ENCODE data around the gene ACER3.
"Not testable (repeated sequence)": the region's sequence is repeated elsewhere in the genome, so short reads cannot be mapped to it uniquely, and the experiment has no call there.

ACER3 gene

GRCh38 chr11:76836613-76837291 lies 24.0 kb upstream of the ACER3 start:
- no peak for DNase-seq (ENCODE audit: low spot score)

GRCh38 chr11:76837696-76838677 lies 22.7 kb upstream of the ACER3 start:
- DNase-seq (ENCODE audit: low spot score) = no peak

GRCh38 chr11:76838678-76839068 lies 22.0 kb upstream of the ACER3 start:
- no peak for DNase-seq (ENCODE audit: low spot score)

- DNase-seq (ENCODE audit: low spot score) = no peak
Observed at GRCh38 chr11:76839311-76839710, 21.4 kb upstream of the ACER3 start.

- DNase-seq (ENCODE audit: low spot score) = no peak
Observed at GRCh38 chr11:76841923-76842452, 18.7 kb upstream of the ACER3 start.

- DNase-seq (ENCODE audit: low spot score) = no peak
Observed at GRCh38 chr11:76843907-76844306, 16.8 kb upstream of the ACER3 start.

- DNase-seq (ENCODE audit: low spot score) = no peak
Observed at GRCh38 chr11:76844511-76844910, 16.2 kb upstream of the ACER3 start.

GRCh38 chr11:76845069-76845468 lies 15.6 kb upstream of the ACER3 start:
- DNase-seq (ENCODE audit: low spot score) = no peak

GRCh38 chr11:76846441-76846840 lies 14.3 kb upstream of the ACER3 start:
- no peak for DNase-seq (ENCODE audit: low spot score)

- DNase-seq (ENCODE audit: low spot score) = no peak
Observed at GRCh38 chr11:76849376-76849775, 11.3 kb upstream of the ACER3 start.

GRCh38 chr11:76850130-76850529 lies 10.6 kb upstream of the ACER3 start:
- no peak for DNase-seq (ENCODE audit: low spot score)

GRCh38 chr11:76850815-76851214 lies 9.9 kb upstream of the ACER3 start:
- DNase-seq (ENCODE audit: low spot score) = no peak

GRCh38 chr11:76854709-76855108 lies 6.0 kb upstream of the ACER3 start:
- DNase-seq (ENCODE audit: low spot score) = no peak

GRCh38 chr11:76855670-76856069 lies 5.0 kb upstream of the ACER3 start:
- not testable (repeated sequence) for DNase-seq (ENCODE audit: low spot score)

- no peak for DNase-seq (ENCODE audit: low spot score)
Observed at GRCh38 chr11:76856106-76856505, 4.6 kb upstream of the ACER3 start.

GRCh38 chr11:76856571-76856970 lies 4.1 kb upstream of the ACER3 start:
- DNase-seq (ENCODE audit: low spot score) = no peak

- DNase-seq (ENCODE audit: low spot score) = no peak
Observed at GRCh38 chr11:76857781-76858410, 2.8 kb upstream of the ACER3 start.

- no peak for DNase-seq (ENCODE audit: low spot score)
Observed at GRCh38 chr11:76859708-76860227, 950 bp upstream of the ACER3 start.

- DNase-seq (ENCODE audit: low spot score) = no peak
Observed at GRCh38 chr11:76861490-76861953, 804 bp downstream of the ACER3 start.

GRCh38 chr11:76862794-76863193 lies 2.1 kb downstream of the ACER3 start:
- DNase-seq (ENCODE audit: low spot score) = not testable (repeated sequence)

- DNase-seq (ENCODE audit: low spot score) = no peak
Observed at GRCh38 chr11:76863196-76863777, 2.6 kb downstream of the ACER3 start.

Data from AG20443 (cell line).